Muscle of arm (tissue), 14 donors: ENCODE results near the gene ABITRAM. TPM values are rescaled to one million over a fixed set of nuclear protein-coding genes. Genes with fewer than 3 reads are reported as not detected.
A peak's percentile ranks its signal among the peaks of the same experiment; 100 is the strongest.
"Not testable (repeated sequence)": the region's sequence is repeated elsewhere in the genome, so short reads cannot be mapped to it uniquely, and the experiment has no call there.

ENCODE experiments used
- DNase-seq: peaks from one replicate; pipeline ENCODE4 v3.0.0-alpha.2; 2013
- long read RNA-seq, 11 donors: transcript quantifications; one replicate each; lab custom pipeline, GENCODE V29; 2026
- polyA plus RNA-seq, 12 donors: library from polyadenylated mRNA; unstranded; fragments of 120-200 nt; gene quantifications; one replicate each; pipeline ENCODE4 v1.2.1, GENCODE V29; 2013; ENCODE audit not compliant: insufficient read length in 12 of 12

ABITRAM gene, protein sequence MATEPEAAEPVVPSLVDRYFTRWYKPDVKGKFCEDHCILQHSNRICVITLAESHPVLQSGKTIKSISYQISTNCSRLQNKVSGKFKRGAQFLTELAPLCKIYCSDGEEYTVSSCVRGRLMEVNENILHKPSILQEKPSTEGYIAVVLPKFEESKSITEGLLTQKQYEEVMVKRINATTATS
- 10 to 100 TPM in 11 of 12 donors, not detected in 1; 10.3 to 37.7 (median 14.8) TPM for polyA plus RNA-seq
- long read RNA-seq, donor 1, transcript FAM206A-201 (6 exons, 2,134 nt): major isoform, 8 of 9 reads
- long read RNA-seq, donor 1, partial matches to known transcripts: 0 of 9 reads
- long read RNA-seq, donor 1, other reads (novel, unspliced or antisense): 0 of 9 reads
- long read RNA-seq, donor 2, transcript FAM206A-201 (6 exons, 2,134 nt): major isoform, 6 of 65 reads
- long read RNA-seq, donor 2, partial matches to known transcripts: 38 of 65 reads
- long read RNA-seq, donor 2, other reads (novel, unspliced or antisense): 21 of 65 reads
- long read RNA-seq, donor 3: 0 reads
- long read RNA-seq, donor 4, partial matches to known transcripts: 0 of 1 reads
- long read RNA-seq, donor 4, other reads (novel, unspliced or antisense): 0 of 1 reads
- long read RNA-seq, donor 5: 0 reads
- long read RNA-seq, donor 6, partial matches to known transcripts: 19 of 23 reads
- long read RNA-seq, donor 6, other reads (novel, unspliced or antisense): 0 of 23 reads
- long read RNA-seq, donor 7, partial matches to known transcripts: 16 of 19 reads
- long read RNA-seq, donor 7, other reads (novel, unspliced or antisense): 0 of 19 reads
- long read RNA-seq, donor 8, transcript FAM206A-201 (6 exons, 2,134 nt): major isoform, 5 of 6 reads
- long read RNA-seq, donor 8, partial matches to known transcripts: 0 of 6 reads
- long read RNA-seq, donor 8, other reads (novel, unspliced or antisense): 0 of 6 reads
- long read RNA-seq, donor 9, partial matches to known transcripts: 34 of 45 reads
- long read RNA-seq, donor 9, other reads (novel, unspliced or antisense): 10 of 45 reads
- long read RNA-seq, donor 10, partial matches to known transcripts: 0 of 3 reads
- long read RNA-seq, donor 10, other reads (novel, unspliced or antisense): 0 of 3 reads
- long read RNA-seq, donor 11, transcript FAM206A-201 (6 exons, 2,134 nt): major isoform, 5 of 80 reads
- long read RNA-seq, donor 11, partial matches to known transcripts: 74 of 80 reads
- long read RNA-seq, donor 11, other reads (novel, unspliced or antisense): 0 of 80 reads

- peak; percentile 89 for DNase-seq
Measured at GRCh38 chr9:108934323-108934893, at the start of gene ABITRAM. Gene ABITRAM, plus strand, starts transcription at chr9:108934400. Its CDS starts 87 bp downstream, at chr9:108934487.

- DNase-seq: no peak
Measured at GRCh38 chr9:108884701-108885100, 49.5 kb upstream of the ABITRAM start.

DNA sequence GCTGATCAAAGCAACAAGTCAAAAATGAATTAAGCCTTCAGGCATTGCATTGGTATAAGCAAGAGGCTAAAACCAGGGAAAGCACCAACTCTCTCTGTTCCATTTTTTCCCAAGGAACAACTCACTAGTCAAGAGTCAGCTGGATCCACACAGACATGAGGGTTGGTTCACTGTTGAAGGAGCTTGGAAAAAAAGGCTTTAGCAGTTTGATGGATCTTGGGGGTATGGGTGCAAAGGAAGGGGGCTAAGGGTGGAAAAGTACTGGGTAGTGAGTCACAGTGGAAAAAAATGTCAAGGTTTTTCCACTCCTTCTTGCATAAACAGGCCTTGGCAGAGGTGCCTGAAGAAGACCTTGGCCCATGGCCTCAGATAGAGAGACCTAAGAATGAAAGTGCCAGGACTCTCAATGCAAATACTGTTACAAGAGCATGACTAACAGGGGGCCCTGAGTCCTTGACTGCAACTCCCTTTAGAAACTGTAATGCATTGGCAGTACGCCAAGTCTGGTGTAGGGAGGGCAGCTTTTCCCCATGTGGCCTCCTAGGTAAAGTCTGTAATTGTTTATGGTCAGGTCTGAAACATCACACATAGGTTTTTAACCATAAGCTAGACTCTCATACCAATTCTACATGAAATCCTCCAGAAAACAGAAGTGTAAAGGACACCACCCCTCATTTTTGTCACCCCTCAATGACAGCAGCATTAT lies 48.4 kb upstream of the ABITRAM start:
- DNase-seq: peak; percentile 2

- not testable (repeated sequence) for DNase-seq
Measured at GRCh38 chr9:108886594-108887271, 47.5 kb upstream of the ABITRAM start.

GRCh38 chr9:108889649-108890067 lies 44.5 kb upstream of the ABITRAM start:
- DNase-seq: no peak

DNA sequence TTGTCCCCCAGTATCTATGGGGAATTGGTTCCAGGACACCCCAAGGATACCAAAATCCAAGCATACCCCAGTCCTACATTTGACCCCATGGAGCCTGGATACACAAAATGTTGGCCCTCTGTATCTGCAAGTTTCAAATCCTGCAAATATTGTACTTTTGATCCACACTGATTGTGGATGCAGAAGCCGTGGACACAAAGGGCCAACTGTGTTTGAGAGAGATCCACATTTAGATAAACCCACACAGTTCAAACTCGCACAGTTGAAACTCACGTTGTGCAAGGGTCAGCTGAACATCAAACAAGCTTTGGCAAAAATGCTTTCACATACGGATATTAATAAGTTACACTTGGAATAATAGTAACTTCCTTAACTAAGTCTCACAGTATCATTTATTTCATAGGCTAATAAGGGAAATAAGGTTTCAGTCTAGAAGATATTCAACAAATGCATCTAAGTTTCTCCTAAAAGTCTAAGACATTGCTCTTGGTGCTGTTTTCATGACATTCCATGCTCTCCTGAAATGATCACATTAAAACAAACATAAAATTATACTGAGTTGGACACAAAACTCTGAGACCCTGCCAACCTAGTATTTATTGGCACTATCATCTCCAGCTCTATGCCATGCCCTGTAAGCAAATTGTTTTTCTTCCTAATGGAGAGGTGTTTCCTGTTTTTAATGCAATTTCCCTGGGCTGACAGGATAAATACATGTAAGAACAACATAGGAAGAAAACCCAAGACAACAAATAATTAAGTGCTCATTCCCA lies 39.8 kb upstream of the ABITRAM start:
- DNase-seq: no peak

GRCh38 chr9:108897324-108898096 lies 36.7 kb upstream of the ABITRAM start:
- no peak for DNase-seq

DNA sequence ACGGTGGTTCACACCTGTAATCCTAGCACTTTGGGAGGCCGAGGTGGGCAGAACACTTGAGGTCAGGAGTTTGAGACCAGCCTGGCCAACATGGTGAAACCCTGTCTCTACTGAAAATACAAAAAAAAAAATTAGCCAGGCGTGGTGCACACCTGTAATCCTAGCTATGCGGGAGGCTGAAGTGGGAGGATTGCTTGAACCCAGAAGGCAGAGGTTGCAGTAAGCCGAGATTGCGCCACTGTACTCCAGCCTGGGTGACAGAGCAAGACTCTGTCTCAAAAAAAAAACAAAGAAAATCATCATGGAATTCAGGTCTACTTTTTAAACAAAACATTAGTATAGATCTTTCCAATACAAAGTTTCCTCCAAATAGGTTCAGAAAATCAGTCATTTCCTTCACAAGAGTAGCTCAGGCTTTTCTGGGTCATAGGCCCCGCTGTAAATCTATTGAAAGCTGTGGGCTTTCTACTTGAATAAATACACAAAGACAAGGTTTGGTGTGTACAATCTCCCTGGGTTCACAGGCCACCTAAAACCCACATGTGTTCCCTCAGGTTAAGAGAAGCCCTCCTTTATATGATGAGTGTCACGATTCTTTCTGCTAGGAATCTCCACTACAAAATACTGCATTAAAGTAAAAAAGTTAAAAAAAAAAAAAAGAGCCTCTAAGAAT lies 35.0 kb upstream of the ABITRAM start:
- not testable (repeated sequence) for DNase-seq

DNA sequence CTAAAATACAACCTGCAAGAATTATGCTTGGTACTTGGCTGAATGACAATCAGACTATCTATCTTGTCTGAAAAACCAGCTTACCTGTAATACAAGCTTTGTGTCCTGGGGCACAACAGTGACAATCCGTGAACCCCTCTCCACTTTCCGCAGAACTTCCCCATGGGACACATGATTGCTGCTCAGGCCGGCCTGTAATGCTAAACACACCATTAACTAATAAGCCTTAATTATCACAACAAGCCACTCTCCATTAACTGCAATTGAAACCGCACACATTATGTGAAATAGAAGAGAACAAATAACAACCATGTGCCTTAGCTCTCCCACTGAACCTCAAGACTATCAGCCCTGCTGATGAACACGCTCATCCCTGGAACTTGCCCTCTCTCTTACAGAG lies 34.0 kb upstream of the ABITRAM start:
- DNase-seq: no peak

- DNase-seq: no peak
Measured at GRCh38 chr9:108903420-108904103, 30.6 kb upstream of the ABITRAM start.

- no peak for DNase-seq
Measured at GRCh38 chr9:108904161-108904560, 30.0 kb upstream of the ABITRAM start.

DNA sequence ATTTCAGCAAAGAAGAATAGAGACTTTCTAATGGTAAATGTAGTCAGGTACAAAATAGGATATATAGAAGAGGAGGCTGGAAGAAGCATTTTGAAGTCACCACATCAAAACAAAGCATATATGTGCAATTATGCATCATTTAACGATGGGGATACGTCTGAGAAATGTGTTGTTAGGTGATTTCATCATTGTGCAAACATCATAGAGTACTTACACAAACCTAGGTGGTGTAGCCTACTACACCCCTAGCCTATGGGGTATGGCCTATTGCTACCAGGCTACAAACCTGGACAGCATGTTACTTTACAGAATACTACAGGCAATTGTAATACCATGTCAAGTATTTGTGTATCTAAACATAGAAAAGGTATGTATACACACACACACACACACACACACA lies 28.7 kb upstream of the ABITRAM start:
- no peak for DNase-seq

GRCh38 chr9:108910402-108910801 lies 23.8 kb upstream of the ABITRAM start:
- no peak for DNase-seq

DNA sequence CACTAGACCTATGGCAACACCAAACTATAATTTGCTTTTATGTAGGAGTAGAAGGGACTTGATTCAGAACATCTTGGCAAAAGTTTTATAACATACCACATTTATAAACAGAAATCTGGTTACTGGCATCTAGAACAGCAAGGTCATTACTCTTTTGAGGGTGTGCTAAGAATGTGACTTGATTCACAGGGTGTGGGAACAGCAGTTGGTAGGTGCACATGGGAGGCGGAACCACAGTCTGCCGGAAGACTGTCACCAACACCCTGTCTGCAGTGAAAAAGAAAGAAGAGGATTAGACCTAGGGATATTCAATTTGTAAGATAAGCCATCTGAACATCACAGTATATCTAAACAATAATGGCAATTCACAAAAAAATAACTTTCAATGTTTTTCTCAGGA lies 23.3 kb upstream of the ABITRAM start:
- no peak for DNase-seq

DNA sequence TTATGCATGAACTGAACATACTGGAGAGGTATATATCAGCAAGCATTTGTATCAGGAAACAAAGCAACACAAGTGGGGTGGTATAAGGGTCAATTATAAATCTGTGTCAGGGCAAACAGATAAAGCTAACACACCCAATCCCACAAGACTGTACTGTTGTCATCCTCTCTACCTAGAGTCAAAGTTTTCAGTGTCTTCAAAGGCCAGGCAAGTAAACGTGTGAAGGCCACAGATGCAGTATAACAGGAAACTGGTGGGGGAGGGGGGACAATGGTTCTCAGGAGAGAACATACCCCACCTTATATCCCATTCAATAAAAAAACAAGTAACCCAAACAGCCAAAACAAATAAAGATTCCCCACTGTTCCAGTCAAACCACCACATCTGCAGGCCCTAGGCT lies 22.4 kb upstream of the ABITRAM start:
- no peak for DNase-seq

DNA sequence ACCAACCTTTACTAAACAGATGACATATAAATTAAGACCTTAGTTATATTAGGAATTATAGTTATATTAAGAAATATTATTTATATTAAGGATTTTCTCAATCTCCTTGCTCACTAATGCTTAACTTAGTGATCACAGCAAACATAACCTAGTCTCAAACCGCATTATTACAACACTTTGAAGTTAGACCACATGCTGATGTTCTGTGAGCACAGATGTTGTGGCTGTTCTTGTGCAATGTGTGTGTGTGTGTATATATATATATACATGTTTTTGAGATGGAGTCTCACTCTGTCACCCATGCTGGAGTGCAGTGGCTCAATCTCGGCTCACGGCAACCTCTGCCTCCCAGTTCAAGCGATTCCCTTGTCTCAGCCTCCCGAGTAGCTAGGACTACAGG lies 20.8 kb upstream of the ABITRAM start:
- DNase-seq: no peak

GRCh38 chr9:108919517-108919916 lies 14.7 kb upstream of the ABITRAM start:
- DNase-seq: no peak
